Measurements from ENCODE around the gene ATOH8.

ATOH8 gene

GRCh38 chr2:85767803-85768665 lies 14.2 kb downstream of the ATOH8 start:
- H3K27me3 ChIP-seq: no peaks in the 10 kb centered on the region
- peaks cover 37 to 79% (median 42%) of the 10 kb centered on the region in 3 donors for H3K36me3 ChIP-seq
- peaks cover 0 to 95% (median 66%) of the 10 kb centered on the region in 4 donors for H3K4me1 ChIP-seq
- H3K9me3 ChIP-seq: no peaks in the 10 kb centered on the region
- no peak for TF ChIP-seq CTCF (IDR thresholded peaks at IDR 0.05)
- H3K4me3 ChIP-seq: peak overlapping the region in 1 of 2 donors; percentile 14
- H3K27ac ChIP-seq: peak overlapping the region; percentile 82 to 87
- intact Hi-C loops (cut with DNase I; ENCODE audit: low total_unique reads): no loop called here
- DNase-seq: no peak

- DNase-seq: peak in 1 of 2 donors; percentile 84
- Histone ChIP-seq H3K4me3 (peak overlapping the region in 1 of 2 donors; percentile 14), H3K9me3 (no peaks in the 10 kb centered on the region), H3K27me3 (no peaks in the 10 kb centered on the region), H3K27ac (peak overlapping the region; percentile 82 to 87), H3K36me3 (peaks cover 37 to 85% (median 42%) of the 10 kb centered on the region in 3 donors), H3K4me1 (peaks cover 0 to 95% (median 73%) of the 10 kb centered on the region in 4 donors)
- intact Hi-C loops (cut with DNase I; ENCODE audit: low total_unique reads): no loop called here
- no peak for TF ChIP-seq CTCF (IDR thresholded peaks at IDR 0.05)
Measured at GRCh38 chr2:85768713-85769112, 14.9 kb downstream of the ATOH8 start.

GRCh38 chr2:85769236-85769982 lies 15.6 kb downstream of the ATOH8 start:
- H3K4me3 ChIP-seq: no peak overlapping the region
- TF ChIP-seq CTCF (IDR thresholded peaks at IDR 0.05): peak; percentile 8 to 25
- peaks cover 0 to 95% (median 79%) of the 10 kb centered on the region in 4 donors for H3K4me1 ChIP-seq

GRCh38 chr2:85769983-85770362 lies 16.2 kb downstream of the ATOH8 start:
- Histone ChIP-seq H3K27me3 (no peaks in the 10 kb centered on the region), H3K9me3 (no peaks in the 10 kb centered on the region), H3K4me3 (no peak overlapping the region), H3K36me3 (peaks cover 25 to 82% (median 39%) of the 10 kb centered on the region in 3 donors), H3K27ac (peak overlapping the region; percentile 82 to 87), H3K4me1 (peaks cover 0 to 95% (median 82%) of the 10 kb centered on the region in 4 donors)
- DNase-seq: peak in 1 of 2 donors; percentile 62
- intact Hi-C loops (cut with DNase I; ENCODE audit: low total_unique reads): loop anchor here (2.0 kb wide), 1 partner anchor 15 kb away; no protein-coding TSS in a partner anchor
- TF ChIP-seq CTCF (IDR thresholded peaks at IDR 0.05): no peak

More at GRCh38 chr2:85769236-85769982, 15.6 kb downstream of the ATOH8 start:
- Histone ChIP-seq H3K27ac (peak overlapping the region; percentile 82 to 87), H3K27me3 (no peaks in the 10 kb centered on the region), H3K36me3 (peaks cover 31 to 85% (median 43%) of the 10 kb centered on the region in 3 donors), H3K9me3 (no peaks in the 10 kb centered on the region)
- intact Hi-C loops (cut with DNase I; ENCODE audit: low total_unique reads): no loop called here
- peak in 1 of 2 donors; percentile 63 for DNase-seq

GRCh38 chr2:85770369-85770768 lies 16.6 kb downstream of the ATOH8 start:
- Histone ChIP-seq H3K4me3 (no peak overlapping the region), H3K4me1 (peaks cover 0 to 95% (median 84%) of the 10 kb centered on the region in 4 donors), H3K27me3 (no peaks in the 10 kb centered on the region), H3K9me3 (no peaks in the 10 kb centered on the region), H3K27ac (peak overlapping the region; percentile 82 to 87), H3K36me3 (peaks cover 24 to 82% (median 35%) of the 10 kb centered on the region in 3 donors)
- intact Hi-C loops (cut with DNase I; ENCODE audit: low total_unique reads): loop anchor here (2.0 kb wide), 1 partner anchor 16 kb away; no protein-coding TSS in a partner anchor
- no peak for TF ChIP-seq CTCF (IDR thresholded peaks at IDR 0.05)
- DNase-seq: no peak

Data from tibial artery (tissue), 4 donors.